Measurements from ENCODE around the gene OR2M7. TPM values are rescaled to one million over a fixed set of nuclear protein-coding genes. Genes with fewer than 3 reads are reported as not detected.
"Not testable (repeated sequence)": the region's sequence is repeated elsewhere in the genome, so short reads cannot be mapped to it uniquely, and the experiment has no call there.

The OR2M7 gene, protein sequence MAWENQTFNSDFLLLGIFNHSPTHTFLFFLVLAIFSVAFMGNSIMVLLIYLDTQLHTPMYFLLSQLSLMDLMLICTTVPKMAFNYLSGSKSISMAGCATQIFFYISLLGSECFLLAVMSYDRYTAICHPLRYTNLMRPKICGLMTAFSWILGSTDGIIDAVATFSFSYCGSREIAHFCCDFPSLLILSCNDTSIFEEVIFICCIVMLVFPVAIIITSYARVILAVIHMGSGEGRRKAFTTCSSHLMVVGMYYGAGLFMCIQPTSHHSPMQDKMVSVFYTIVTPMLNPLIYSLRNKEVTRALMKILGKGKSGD
- total RNA-seq (not detected), total RNA-seq (0 reads per million in 2 donors)

DNA sequence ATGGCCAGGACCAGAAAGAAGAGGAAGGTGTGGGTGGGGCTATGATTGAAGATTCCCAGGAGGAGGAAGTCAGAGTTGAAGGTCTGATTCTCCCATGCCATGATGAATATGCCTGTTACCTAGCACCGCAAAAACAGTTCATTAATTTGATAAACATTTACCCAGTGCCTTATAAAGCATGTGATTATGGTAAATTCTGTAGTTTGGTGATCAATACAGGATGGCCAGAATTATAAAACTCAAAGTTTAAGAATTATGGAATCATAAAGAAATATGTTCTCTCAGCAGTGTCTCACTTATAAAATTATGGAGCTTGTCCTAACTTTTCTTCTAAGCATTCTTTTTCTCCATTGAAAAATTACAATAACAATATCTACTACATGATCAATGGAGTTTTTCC is at the start of gene OR2M7:
Gene OR2M7 (minus strand): TSS at position 101 of the 400 bp plus-strand sequence. CDS start 0 bp downstream, at position 101.
- DNase-seq (no peak), ATAC-seq (no peak)
- Mint-ChIP-seq H3K36me3 (ENCODE audit: low read depth) (no peaks in the 10 kb centered on the region), H3K27me3 (no peaks in the 10 kb centered on the region), H3K4me3 (no peak within 1 kb of the TSS), H3K27ac (no peak within 1 kb of the TSS), H3K4me1 (no peaks in the 10 kb centered on the region)
- no peaks in the 10 kb centered on the region for H3K9me3 ChIP-seq (ENCODE audit: control insufficient read depth, low read length, poor library complexity, severe bottlenecking)

DNA sequence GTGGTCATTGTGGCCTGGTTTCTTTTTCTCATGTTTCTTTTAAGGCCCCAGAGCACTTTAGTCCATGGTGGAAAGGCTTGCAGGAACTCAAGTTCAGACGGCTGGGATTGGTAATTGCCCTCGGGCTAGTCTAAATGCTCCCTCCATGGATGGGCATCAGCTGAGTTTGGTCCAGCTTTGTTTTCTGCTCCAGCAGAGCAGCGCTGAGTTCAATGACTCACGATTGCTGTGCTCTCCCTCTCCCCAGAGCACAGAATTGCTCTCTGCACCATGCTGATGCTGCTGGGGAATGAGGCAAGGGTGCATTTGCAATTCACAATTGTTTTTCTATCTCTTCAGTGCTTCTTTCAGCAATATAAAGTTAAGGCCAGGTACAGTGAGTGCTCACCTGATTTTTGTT is 49.4 kb upstream of the OR2M7 start:
- no peak for DNase-seq
- H3K9me3 ChIP-seq (ENCODE audit: control insufficient read depth, low read length, poor library complexity, severe bottlenecking) = no peaks in the 10 kb centered on the region
- Mint-ChIP-seq H3K27me3 (peaks cover 8% of the 10 kb centered on the region), H3K4me3 (no peak overlapping the region), H3K4me1 (peaks cover 4% of the 10 kb centered on the region), H3K36me3 (ENCODE audit: low read depth) (no peaks in the 10 kb centered on the region), H3K27ac (no peak overlapping the region)
- ATAC-seq = no peak

DNA sequence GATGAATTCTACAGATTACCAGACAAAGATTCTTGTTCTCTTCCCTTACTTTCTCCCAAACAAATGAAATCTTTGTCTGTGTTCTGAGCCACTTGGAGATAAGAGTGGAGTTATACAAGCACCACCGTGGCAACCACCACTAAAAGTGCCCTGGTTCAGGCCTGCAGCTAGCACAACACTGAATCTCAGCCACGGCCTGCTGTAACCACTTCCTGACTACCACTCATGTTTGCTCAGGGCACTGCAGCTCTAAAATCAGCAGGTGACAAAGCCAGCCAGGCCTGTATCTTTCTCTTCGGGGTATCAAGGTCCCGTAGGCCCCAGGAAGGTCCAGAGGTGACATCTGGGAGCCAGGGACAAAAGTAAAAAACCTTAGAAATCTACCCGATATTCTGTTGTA is 48.0 kb upstream of the OR2M7 start:
- Mint-ChIP-seq H3K4me3 (no peak overlapping the region), H3K27ac (no peak overlapping the region), H3K36me3 (ENCODE audit: low read depth) (no peaks in the 10 kb centered on the region), H3K4me1 (peaks cover 4% of the 10 kb centered on the region), H3K27me3 (peaks cover 8% of the 10 kb centered on the region)
- ATAC-seq (no peak), DNase-seq (no peak)
- no peaks in the 10 kb centered on the region for H3K9me3 ChIP-seq (ENCODE audit: control insufficient read depth, low read length, poor library complexity, severe bottlenecking)

DNA sequence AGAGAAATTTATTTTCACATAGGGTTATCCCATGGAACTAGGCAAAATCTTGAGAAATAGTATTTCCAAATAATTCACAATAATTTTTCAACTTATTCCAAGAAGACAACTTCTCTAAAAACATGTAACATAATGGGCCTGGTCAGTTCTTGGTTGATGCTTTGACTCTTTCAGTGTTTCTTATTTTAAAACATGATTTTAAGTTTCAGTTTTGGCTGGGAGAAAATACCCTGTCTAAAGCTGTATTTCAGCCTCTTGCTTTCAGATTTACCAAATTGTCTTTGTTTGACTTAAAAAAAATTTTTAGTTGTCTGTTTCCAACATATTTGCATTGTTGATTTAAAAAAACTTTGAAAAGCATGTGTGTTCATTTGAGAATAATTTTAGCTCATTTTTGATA is 42.2 kb upstream of the OR2M7 start:
- ATAC-seq (no peak), DNase-seq (no peak)
- Mint-ChIP-seq H3K27ac (no peak overlapping the region), H3K4me3 (no peak overlapping the region), H3K27me3 (peaks cover 32% of the 10 kb centered on the region), H3K4me1 (no peaks in the 10 kb centered on the region), H3K36me3 (ENCODE audit: low read depth) (no peaks in the 10 kb centered on the region)
- peaks cover 4% of the 10 kb centered on the region for H3K9me3 ChIP-seq (ENCODE audit: control insufficient read depth, low read length, poor library complexity, severe bottlenecking)

DNA sequence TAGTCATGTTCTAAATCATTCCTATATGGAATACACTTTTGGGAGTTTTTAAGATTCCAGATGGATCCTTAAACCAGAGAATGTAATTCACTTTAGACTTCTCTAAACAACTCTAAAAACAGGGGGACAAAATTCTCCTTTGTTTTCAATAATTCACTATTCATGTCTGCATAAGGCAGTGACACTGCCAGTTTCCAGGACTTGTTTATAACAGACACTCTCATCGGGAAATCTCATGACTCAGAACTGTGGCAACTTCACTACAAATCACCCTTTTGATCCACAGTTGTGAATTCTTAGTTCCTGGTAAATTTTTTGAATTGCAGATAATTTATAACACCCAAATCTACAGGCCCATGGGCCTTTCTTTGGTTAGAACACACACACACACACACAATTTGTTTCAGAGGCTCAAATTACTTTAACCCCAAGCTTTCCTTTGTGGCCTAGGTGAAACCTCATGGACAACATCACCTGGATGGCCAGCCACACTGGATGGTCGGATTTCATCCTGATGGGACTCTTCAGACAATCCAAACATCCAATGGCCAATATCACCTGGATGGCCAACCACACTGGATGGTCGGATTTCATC is 36.9 kb upstream of the OR2M7 start, which contains the start of gene OR2T4:
Gene OR2T4 (plus strand): TSS at position 545 of the 595 bp plus-strand sequence. CDS start 0 bp downstream, at position 545.
- Mint-ChIP-seq H3K4me1 (no peaks in the 10 kb centered on the region), H3K36me3 (ENCODE audit: low read depth) (no peaks in the 10 kb centered on the region), H3K27ac (no peak within 1 kb of the TSS), H3K4me3 (no peak within 1 kb of the TSS), H3K27me3 (peaks cover 32% of the 10 kb centered on the region)
- no peak for ATAC-seq
- H3K9me3 ChIP-seq (ENCODE audit: control insufficient read depth, low read length, poor library complexity, severe bottlenecking) = peaks cover 4% of the 10 kb centered on the region
- DNase-seq = no peak

DNA sequence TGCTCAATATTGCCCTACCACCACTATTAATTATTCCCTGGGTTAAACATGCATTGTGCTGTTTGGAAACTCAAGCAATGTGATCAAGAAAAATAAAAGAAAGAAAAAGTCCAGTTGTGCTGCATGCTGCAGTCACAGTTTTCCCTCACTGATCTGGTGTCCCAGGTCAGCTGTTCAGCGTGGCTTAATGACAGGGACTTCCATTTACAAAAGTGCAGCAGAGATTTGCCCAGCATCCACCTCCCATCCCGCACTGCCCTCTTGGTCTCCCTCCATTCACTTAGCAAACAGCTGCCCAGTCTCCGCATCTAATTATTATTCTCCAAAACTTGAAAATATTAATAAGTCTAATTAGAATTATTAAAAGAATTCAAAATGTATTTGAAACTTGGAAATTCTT is 35.0 kb upstream of the OR2M7 start:
- peaks cover under 1% of the 10 kb centered on the region for H3K9me3 ChIP-seq (ENCODE audit: control insufficient read depth, low read length, poor library complexity, severe bottlenecking)
- no peaks in the 10 kb centered on the region for H3K36me3 Mint-ChIP-seq (ENCODE audit: low read depth)
- no peak for ATAC-seq
- no peak overlapping the region for H3K4me3 Mint-ChIP-seq
- peaks cover 27% of the 10 kb centered on the region for H3K27me3 Mint-ChIP-seq
- no peaks in the 10 kb centered on the region for H3K4me1 Mint-ChIP-seq
- DNase-seq = no peak
- no peak overlapping the region for H3K27ac Mint-ChIP-seq

DNA sequence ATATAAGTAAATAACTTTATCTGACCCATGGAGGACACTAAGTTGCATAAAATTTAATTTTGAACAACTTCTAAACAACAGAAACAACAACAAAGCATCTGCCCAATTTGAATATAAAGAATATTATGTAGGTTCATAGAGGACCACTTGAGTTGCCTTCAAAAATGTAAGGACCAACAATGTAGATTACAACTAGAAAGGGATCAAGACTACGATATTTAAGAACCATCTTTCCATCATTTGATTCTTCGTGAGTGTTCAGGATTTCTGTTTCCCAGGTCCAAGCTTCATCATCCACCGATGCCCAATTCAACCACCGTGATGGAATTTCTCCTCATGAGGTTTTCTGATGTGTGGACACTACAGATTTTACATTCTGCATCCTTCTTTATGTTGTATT is 24.1 kb upstream of the OR2M7 start, which contains the start of gene OR14C36:
Gene OR14C36 (plus strand): TSS at position 301 of the 400 bp plus-strand sequence. CDS start 0 bp downstream, at position 301.
- Mint-ChIP-seq H3K4me3 (no peak within 1 kb of the TSS), H3K27ac (no peak within 1 kb of the TSS), H3K4me1 (no peaks in the 10 kb centered on the region), H3K27me3 (peaks cover 9% of the 10 kb centered on the region), H3K36me3 (ENCODE audit: low read depth) (no peaks in the 10 kb centered on the region)
- no peak for DNase-seq
- no peak for ATAC-seq
- no peaks in the 10 kb centered on the region for H3K9me3 ChIP-seq (ENCODE audit: control insufficient read depth, low read length, poor library complexity, severe bottlenecking)

DNA sequence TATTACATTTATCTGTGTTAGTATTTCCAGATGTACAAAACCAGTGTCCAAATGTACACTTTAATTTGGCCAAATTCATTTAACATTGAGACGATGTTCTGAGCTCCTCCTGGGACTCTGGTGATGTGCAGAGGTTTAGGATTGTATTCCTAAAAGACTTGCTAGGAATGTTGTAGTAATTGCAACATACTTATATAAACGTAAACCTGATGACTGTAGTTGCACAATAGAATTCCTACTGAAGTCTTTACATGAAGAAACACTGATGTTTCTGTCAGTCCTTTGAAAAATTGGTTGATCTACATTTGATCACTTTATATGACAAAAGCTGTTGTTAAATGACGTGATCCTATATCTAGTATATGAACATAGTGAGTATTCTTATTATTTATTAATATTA is 19.1 kb upstream of the OR2M7 start:
- H3K4me3 Mint-ChIP-seq = no peak overlapping the region
- no peaks in the 10 kb centered on the region for H3K4me1 Mint-ChIP-seq
- H3K27ac Mint-ChIP-seq = no peak overlapping the region
- no peak for DNase-seq
- no peaks in the 10 kb centered on the region for H3K9me3 ChIP-seq (ENCODE audit: control insufficient read depth, low read length, poor library complexity, severe bottlenecking)
- ATAC-seq = no peak
- H3K27me3 Mint-ChIP-seq = no peaks in the 10 kb centered on the region
- no peaks in the 10 kb centered on the region for H3K36me3 Mint-ChIP-seq (ENCODE audit: low read depth)

DNA sequence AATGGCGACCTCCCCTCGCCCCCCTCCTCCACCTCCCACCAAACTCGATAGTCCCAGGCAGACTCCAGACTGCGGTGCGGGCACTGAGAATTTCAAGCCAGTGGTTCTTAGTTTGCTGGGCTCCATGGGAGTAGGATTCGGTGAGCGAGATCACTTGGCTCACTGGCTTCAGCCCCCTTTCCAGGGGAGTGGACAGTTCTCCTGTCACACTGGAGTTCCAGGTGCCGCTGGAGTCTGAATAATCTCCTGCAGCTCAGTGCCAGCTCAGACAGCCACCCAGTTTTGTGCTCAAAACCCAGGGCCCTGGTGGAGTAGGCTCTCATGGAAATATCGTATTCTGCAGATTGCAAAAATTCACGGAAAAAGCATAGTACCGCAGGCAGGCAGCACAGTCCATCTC is 7.6 kb downstream of the OR2M7 start:
- H3K27me3 Mint-ChIP-seq = no peaks in the 10 kb centered on the region
- no peak for ATAC-seq
- no peak overlapping the region for H3K4me3 Mint-ChIP-seq
- H3K27ac Mint-ChIP-seq = no peak overlapping the region
- no peaks in the 10 kb centered on the region for H3K4me1 Mint-ChIP-seq
- no peaks in the 10 kb centered on the region for H3K9me3 ChIP-seq (ENCODE audit: control insufficient read depth, low read length, poor library complexity, severe bottlenecking)
- no peak for DNase-seq
- no peaks in the 10 kb centered on the region for H3K36me3 Mint-ChIP-seq (ENCODE audit: low read depth)

DNA sequence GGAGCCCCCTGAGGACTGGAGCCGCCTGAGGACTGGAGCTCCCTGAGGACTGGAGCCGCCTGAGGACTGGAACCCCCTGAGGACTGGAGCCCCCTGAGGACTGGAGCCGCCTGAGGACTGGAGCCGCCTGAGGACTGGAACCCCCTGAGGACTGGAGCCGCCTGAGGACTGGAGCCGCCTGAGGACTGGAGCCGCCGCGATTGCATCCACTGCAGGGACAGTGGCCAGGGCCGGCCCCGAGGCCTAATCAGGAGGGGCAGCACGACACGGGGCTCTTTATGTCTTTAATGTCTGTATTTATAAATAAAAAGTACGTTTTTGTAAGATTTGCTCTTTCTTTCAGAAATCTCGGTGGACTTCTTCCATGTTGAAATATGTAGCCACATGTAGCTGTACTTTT is 17.6 kb downstream of the OR2M7 start:
- H3K4me1 Mint-ChIP-seq; H3K36me3 Mint-ChIP-seq (ENCODE audit: low read depth); H3K27me3 Mint-ChIP-seq: not testable (repeated sequence)

DNA sequence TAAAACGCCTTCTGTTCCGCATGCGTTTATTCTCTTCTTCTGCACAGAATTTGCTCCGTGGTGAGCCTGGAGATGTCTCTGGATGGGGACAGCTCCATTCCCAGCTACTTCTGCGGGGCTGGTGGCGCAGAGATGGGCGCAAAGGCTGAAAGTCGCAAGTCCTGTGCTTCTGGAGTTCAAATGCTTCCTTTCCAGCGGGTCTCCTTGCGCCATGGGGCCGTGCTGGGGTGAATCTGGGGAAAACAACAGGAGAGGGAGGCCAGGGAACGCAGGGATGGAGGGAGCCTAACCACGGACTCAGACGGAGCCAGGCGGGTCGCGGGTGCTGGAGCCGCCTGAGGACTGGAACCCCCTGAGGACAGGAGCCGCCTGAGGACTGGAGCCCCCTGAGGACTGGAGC is 18.3 kb downstream of the OR2M7 start:
- no peaks in the 10 kb centered on the region for H3K9me3 ChIP-seq (ENCODE audit: control insufficient read depth, low read length, poor library complexity, severe bottlenecking)
- no peak overlapping the region for H3K27ac Mint-ChIP-seq
- ATAC-seq (no peak), DNase-seq (no peak)
- H3K27me3 Mint-ChIP-seq = no peaks in the 10 kb centered on the region
- H3K4me1 Mint-ChIP-seq = no peaks in the 10 kb centered on the region
- H3K4me3 Mint-ChIP-seq = no peak overlapping the region
- H3K36me3 Mint-ChIP-seq (ENCODE audit: low read depth) = no peaks in the 10 kb centered on the region

More for the DNA sequence above, 17.6 kb downstream of the OR2M7 start:
- not testable (repeated sequence) for H3K4me3 Mint-ChIP-seq; H3K9me3 ChIP-seq (ENCODE audit: control insufficient read depth, low read length, poor library complexity, severe bottlenecking); DNase-seq; H3K27ac Mint-ChIP-seq; ATAC-seq

DNA sequence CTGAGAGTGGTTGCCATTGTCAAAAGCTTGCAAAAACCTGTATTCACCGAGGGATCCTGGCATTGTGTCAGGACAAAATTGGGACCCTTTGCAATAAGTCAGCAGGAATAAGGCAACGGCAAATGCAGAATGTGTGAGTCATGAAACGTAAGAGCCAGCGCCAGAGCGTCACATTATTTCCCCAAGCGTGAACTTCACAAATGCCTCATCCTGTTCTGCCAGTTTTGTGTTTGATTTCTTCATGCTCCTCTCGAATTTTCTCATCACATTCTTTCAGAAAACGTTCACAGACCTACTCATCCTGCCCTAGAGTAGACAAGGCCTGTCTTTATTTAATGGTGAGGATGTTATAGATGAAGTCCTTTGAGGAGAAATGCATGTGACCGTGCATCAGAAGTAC is 18.7 kb downstream of the OR2M7 start:
- ATAC-seq, H3K27me3 Mint-ChIP-seq: not testable (repeated sequence)

DNA sequence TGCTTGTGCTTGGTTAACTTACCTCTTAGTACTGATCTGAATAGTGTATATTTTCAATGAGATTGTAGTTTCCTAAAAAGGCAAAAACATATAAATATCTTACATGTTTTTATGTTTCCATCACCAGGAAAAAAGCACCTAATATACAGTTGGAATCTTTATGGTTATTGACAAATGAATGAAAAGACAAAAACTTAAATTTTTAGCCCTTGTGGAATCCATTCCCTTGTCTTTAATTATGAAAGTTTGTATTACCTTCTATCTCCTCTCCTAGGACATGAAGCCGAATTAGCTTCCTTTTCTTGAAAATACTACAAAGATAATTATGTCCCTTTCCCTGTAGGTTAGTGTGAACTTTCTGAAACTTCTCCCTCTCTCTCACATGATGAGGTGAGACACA is 21.0 kb downstream of the OR2M7 start, which contains the start of gene OR2T12:
Gene OR2T12 (minus strand): TSS at position 101 of the 400 bp plus-strand sequence. CDS start 7,846 bp downstream, outside the sequence.
- Mint-ChIP-seq H3K36me3 (ENCODE audit: low read depth) (no peaks in the 10 kb centered on the region), H3K4me1 (no peaks in the 10 kb centered on the region), H3K27ac (no peak within 1 kb of the TSS), H3K27me3 (no peaks in the 10 kb centered on the region), H3K4me3 (no peak within 1 kb of the TSS)
- ATAC-seq (no peak), DNase-seq (no peak)
- H3K9me3 ChIP-seq (ENCODE audit: control insufficient read depth, low read length, poor library complexity, severe bottlenecking) = no peaks in the 10 kb centered on the region

More for the DNA sequence above, 18.7 kb downstream of the OR2M7 start:
- DNase-seq; H3K9me3 ChIP-seq (ENCODE audit: control insufficient read depth, low read length, poor library complexity, severe bottlenecking); H3K27ac Mint-ChIP-seq; H3K36me3 Mint-ChIP-seq (ENCODE audit: low read depth); H3K4me1 Mint-ChIP-seq; H3K4me3 Mint-ChIP-seq: not testable (repeated sequence)

Data from T-helper 17 cell (primary cell).